Measurements from ENCODE around the gene SOCS1. TPM values are rescaled to one million over a fixed set of nuclear protein-coding genes. Genes with fewer than 3 reads are reported as not detected.

The SOCS1 gene
- total RNA-seq, 1 donor from 2014 or later, result 3.8 TPM

DNA sequence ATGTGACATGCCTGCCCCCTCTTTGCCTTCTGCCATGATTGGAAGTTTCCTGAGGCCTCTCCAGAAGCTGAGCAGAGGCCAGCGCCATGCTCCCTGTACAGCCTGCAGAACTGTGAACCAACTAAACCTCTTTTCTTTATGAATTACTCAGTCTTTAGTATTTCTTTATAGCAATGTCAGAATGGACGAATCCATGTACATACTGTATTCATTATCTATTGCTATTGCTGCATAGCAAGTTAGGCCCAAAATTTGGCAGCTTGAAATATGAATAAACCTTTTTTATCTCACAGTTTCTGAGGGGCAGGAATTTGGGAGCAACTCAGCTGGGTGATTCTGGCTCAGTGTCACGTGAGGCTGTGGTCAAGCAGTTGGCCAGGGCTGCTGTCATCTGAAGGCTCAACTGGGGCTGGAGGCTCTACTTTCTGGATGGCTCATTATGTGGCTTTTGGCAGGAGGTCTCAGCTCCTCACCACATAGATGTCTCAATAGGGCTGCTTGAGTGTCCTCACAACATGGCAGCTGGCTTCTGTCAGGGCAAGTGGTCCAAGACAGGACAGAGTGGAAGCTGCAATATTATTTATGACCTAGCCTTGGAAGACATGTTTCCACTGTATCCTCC lies 40.0 kb downstream of the SOCS1 start:
- DNase-seq, result no peak
- no peak for ATAC-seq
- intact Hi-C loops (cut with micrococcal nuclease), result no loop called here

DNA sequence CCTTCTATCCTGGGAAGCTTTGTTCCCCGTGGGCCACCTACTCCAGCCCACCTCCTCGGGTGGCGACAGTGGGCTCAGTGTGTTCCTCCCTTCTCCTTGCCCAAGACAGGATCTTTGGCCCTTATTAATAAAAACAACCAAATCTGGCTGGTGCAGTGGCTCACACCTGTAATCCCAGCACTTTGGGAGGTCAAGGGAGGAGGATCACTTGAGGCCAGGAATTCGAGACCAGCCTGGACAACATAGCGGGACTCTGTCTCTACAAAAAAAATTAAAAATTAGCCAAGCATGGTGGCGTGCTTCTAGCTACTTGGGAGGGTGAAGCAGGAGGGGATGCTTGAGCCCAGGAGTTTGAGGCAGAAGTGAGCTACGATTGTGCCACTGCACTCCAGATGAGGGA lies 42.2 kb downstream of the SOCS1 start:
- intact Hi-C loops (cut with micrococcal nuclease), result no loop called here
- DNase-seq (no peak), ATAC-seq (no peak)

DNA sequence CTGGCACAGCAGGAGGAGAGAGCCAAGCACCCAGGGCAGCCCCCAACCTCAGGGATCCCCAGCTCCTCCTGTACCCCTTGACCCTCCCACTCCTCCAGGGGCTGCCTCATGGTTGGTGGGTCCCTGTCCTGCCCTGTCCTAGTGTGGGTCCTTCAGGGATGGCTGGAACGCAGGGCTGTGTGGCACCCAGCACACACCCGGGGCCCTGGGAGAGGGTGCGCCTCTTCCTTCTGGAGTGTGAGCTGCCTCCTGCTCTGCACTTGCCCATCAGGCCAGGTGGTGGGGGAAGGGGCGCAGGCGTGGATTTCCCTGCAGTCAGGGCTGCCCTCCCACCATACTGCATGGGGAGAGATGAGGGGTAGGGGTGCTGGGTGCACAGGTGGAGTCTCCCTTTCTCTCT lies 42.6 kb downstream of the SOCS1 start:
- DNase-seq, result no peak
- no peak for ATAC-seq
- intact Hi-C loops (cut with micrococcal nuclease), result no loop called here

DNA sequence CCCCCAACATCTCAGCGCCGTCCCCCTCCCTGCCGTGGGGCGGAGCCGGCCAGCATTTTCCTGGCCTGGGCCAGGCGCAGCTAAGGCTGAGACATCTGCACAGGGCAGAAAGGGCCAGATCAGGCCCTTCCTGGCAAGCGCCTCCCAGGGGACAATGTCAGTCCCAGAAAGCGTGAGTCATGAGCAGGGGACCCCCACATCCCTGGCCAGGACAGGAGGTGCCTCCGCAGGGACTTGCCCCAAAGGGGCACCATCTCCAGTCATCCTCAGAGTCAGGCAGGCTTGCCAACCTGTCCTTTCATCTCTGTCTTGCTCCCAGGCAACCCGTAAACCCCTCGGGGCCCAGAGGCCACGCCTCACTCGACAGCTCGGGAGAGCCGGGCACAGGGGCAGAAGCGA lies 43.2 kb downstream of the SOCS1 start:
- intact Hi-C loops (cut with micrococcal nuclease), result no loop called here
- ATAC-seq, result peak; percentile 33
- peak; percentile 41 for DNase-seq

GRCh38 chr16:11211977-11212797 lies 43.8 kb downstream of the SOCS1 start:
- intact Hi-C loops (cut with micrococcal nuclease), result no loop called here
- ATAC-seq (peak; percentile 40), DNase-seq (no peak)

- intact Hi-C loops (cut with micrococcal nuclease), result no loop called here
- DNase-seq, result no peak
- no peak for ATAC-seq
These were observed 44.7 kb downstream of the SOCS1 start for GRCh38 chr16:11211061-11211976.

- ATAC-seq (no peak), DNase-seq (no peak)
- intact Hi-C loops (cut with micrococcal nuclease), result no loop called here
These were observed 45.7 kb downstream of the SOCS1 start for GRCh38 chr16:11210260-11210659.

DNA sequence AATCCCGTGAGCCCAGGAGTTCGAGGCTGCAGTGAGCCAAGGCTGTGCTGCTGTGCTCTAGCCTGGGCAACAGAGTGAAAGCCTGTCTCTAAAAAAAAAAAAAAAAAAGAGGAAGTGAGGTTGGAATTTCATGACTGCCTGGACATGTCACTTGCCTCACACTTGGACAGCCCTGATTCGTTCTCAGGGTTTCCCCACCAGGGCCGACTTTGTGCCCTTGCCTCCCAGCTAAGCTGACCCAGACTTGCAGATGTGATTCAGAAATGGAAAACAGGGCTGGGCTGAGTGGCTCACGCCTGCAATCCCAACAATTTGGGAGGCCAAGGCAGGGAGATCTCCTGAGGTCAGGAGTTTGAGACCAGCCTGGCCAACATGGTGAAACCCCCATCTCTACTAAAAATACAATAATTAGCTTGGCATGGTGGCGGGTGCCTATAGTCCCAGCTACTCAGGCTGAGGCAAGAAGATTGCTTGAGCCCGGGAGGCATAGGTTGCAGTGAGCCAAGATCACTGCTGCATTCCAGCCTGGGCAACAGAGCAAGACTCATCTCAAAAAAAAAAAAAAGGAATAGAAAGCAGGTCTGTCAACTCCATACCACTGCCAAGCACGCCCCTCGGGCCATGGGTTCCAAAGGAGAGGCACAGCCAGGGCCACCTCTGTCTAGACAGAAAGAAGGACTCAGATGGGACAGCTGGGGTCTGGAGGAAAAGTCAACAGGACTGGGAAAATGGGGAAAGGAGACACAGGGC lies 46.9 kb downstream of the SOCS1 start:
- intact Hi-C loops (cut with micrococcal nuclease), result no loop called here
- ATAC-seq, result no peak
- no peak for DNase-seq

GRCh38 chr16:11207646-11208045 lies 48.4 kb downstream of the SOCS1 start:
- intact Hi-C loops (cut with micrococcal nuclease), result no loop called here
- ATAC-seq (no peak), DNase-seq (no peak)

DNA sequence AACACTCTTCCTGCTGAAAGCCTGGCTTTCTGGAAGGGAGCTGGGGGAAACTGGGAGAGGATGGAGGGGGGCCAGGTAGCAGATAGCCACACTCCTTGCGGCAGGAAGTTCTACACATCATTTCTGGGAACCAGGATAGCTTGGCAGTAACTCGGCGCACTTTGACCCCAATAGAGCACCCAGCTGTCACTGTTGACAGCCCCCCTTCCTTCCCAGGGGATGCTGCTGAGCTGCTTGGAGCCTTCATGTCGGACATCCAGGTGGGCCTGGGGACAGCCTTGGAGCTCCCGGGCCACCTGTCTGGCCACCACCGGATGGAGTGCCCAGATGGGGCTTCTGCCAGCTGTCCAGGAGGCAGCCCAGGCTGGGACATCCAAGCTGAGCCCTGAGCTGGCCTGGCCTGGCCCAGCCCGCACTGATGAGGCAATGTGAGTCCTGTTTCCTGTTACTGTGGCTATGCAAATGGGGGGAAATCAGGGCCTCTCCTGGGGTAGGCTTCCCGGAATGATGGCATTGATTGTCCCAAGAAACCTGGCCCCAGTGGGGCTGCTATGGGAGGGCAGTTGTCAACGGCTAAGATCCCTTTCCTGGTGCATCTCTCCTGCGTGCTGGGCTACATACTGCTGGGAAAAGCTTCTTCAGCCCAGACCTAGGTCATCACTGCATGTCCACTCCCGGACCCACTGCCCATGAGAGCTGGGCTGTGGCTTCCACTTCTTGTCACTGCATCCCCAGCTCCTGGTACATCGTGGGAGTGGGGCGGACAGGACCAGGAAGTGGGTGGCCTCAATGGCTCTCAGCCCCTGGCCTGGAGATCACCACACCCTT lies 50.0 kb downstream of the SOCS1 start:
- intact Hi-C loops (cut with micrococcal nuclease), result no loop called here
- DNase-seq (peak; percentile 60), ATAC-seq (peak; percentile 67)

DNA sequence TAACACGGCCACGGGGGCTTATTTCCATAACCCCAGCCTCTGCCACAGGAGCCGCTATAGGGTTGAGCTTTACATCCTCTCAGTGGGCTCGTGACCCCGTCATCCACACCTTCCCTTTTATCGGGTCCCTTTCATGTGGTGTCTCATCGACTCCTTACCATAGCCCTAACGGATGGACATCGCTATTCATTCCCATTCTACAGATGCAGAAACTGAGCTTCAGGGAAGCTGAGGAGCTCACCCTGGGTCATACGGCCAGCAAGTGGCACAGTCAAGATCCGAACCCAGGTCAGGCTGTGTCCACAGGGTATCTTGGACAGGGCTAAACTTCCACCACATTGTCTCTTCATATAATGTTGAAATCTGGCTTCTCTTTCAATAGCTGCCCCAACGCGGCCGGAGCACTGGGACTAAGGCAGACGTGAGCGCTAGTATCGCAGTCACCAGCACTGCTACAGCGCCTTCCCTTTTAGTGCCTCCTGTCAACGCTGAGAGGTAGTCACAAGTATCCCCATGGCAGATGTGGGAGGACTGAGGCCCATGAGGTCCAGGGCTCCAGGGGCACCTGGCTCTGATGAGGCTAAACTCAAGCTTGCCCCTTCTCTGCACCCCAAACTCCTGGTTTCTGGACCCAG lies 50.8 kb downstream of the SOCS1 start:
- ATAC-seq (peak; percentile 12), DNase-seq (no peak)
- intact Hi-C loops (cut with micrococcal nuclease), result no loop called here

- intact Hi-C loops (cut with micrococcal nuclease), result no loop called here
- no peak for ATAC-seq
These were observed 51.4 kb downstream of the SOCS1 start for GRCh38 chr16:11204513-11205047.

More at GRCh38 chr16:11204513-11205047, 51.4 kb downstream of the SOCS1 start:
- DNase-seq, result no peak

Other genes with a start within 250 kb of the SOCS1 start
- gene TNP2, start 13.1 kb upstream of the SOCS1 start, total RNA-seq, result not detected
- gene PRM3, start 17.4 kb upstream of the SOCS1 start, total RNA-seq, result not detected
- gene PRM2, start 20.3 kb upstream of the SOCS1 start, total RNA-seq, result not detected
- gene PRM1, start 25.1 kb upstream of the SOCS1 start, total RNA-seq, result not detected
- 0.45 TPM for gene RMI2, start 89.3 kb upstream of the SOCS1 start, total RNA-seq

Measured in left ventricle myocardium superior (tissue), 1 donor.